GM18867 (cell line): ENCODE data around the gene MACROD2.
"Not testable (repeated sequence)": the region's sequence is repeated elsewhere in the genome, so short reads cannot be mapped to it uniquely, and the experiment has no call there.

Source experiments
- ATAC-seq: cut with Tn5 transposase; IDR thresholded peaks from one replicate; pipeline ENCODE4 v1.9.1; 2021; ENCODE audit warnings: mild to moderate bottlenecking, moderate library complexity; ENCODE audit not compliant: unreplicated experiment

Gene MACROD2

GRCh38 chr20:14451458-14451857, 456.1 kb downstream of the MACROD2 start:
- no peak for ATAC-seq

GRCh38 chr20:14453259-14453658, 457.9 kb downstream of the MACROD2 start:
- no peak for ATAC-seq

GRCh38 chr20:14454296-14454695, 459.0 kb downstream of the MACROD2 start:
- ATAC-seq: no peak

- ATAC-seq: not testable (repeated sequence)
Measured at GRCh38 chr20:14467104-14467827, 471.9 kb downstream of the MACROD2 start.

GRCh38 chr20:14470231-14470899, 475.0 kb downstream of the MACROD2 start:
- ATAC-seq: no peak

GRCh38 chr20:14470977-14471661, 475.8 kb downstream of the MACROD2 start:
- no peak for ATAC-seq

- no peak for ATAC-seq
Measured at GRCh38 chr20:14477125-14477524, 481.8 kb downstream of the MACROD2 start.

- no peak for ATAC-seq
Measured at GRCh38 chr20:14478126-14478525, 482.8 kb downstream of the MACROD2 start.

GRCh38 chr20:14481863-14482262, 486.5 kb downstream of the MACROD2 start:
- no peak for ATAC-seq

GRCh38 chr20:14488212-14488611, 492.9 kb downstream of the MACROD2 start:
- no peak for ATAC-seq

GRCh38 chr20:14488756-14489479, 493.6 kb downstream of the MACROD2 start:
- ATAC-seq: no peak

GRCh38 chr20:14489544-14489943, 494.2 kb downstream of the MACROD2 start:
- ATAC-seq: no peak

GRCh38 chr20:14491436-14491835, 496.1 kb downstream of the MACROD2 start:
- ATAC-seq: no peak

- ATAC-seq: no peak
Measured at GRCh38 chr20:14493408-14493807, 498.1 kb downstream of the MACROD2 start.

GRCh38 chr20:14494355-14494754, 499.0 kb downstream of the MACROD2 start:
- no peak for ATAC-seq

GRCh38 chr20:14495066-14495465, 499.8 kb downstream of the MACROD2 start:
- no peak for ATAC-seq

GRCh38 chr20:14497004-14497403, 501.7 kb downstream of the MACROD2 start:
- no peak for ATAC-seq

- ATAC-seq: no peak
Measured at GRCh38 chr20:14498772-14499171, 503.5 kb downstream of the MACROD2 start.

GRCh38 chr20:14505476-14505875, 510.2 kb downstream of the MACROD2 start:
- ATAC-seq: no peak

GRCh38 chr20:14507711-14508110, 512.4 kb downstream of the MACROD2 start:
- ATAC-seq: no peak

- ATAC-seq: no peak
Measured at GRCh38 chr20:14510341-14510740, 515.0 kb downstream of the MACROD2 start.
